Stimulated activated CD8-positive, alpha-beta memory T cell treated with anti-CD3 and anti-CD28 coated beads, Interleukin-15, amount 100 ng/mL, for 48 hours (primary cell): ENCODE data around the gene ETF1.
"Not testable (repeated sequence)": the region's sequence is repeated elsewhere in the genome, so short reads cannot be mapped to it uniquely, and the experiment has no call there.

ENCODE experiments used
- DNase-seq, 2 donors: peaks; one replicate each; pipeline ENCODE4 v3.0.0-alpha.2; 2020; ENCODE audit warnings: low read depth in 2 of 2

Gene ETF1

DNA sequence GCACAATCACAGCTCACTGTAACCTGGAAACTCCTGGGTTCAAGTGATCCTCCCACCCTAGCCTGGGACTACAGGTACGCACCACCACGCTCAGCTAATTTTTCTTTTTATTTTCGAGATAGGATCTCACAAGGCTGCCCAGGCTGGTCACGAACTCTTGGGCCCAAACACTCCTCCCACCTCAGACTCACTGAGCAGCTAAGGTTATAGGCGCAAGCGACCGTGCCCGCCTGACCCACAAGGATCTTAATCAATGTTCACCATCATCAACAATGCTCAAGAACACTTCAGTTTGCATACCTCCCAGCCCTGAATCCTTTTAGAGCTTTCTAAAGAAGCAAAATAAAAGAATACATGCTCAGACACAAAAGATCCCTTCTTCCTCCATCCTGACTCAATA is 13.2 kb downstream of the ETF1 start:
- DNase-seq = no peak

DNA sequence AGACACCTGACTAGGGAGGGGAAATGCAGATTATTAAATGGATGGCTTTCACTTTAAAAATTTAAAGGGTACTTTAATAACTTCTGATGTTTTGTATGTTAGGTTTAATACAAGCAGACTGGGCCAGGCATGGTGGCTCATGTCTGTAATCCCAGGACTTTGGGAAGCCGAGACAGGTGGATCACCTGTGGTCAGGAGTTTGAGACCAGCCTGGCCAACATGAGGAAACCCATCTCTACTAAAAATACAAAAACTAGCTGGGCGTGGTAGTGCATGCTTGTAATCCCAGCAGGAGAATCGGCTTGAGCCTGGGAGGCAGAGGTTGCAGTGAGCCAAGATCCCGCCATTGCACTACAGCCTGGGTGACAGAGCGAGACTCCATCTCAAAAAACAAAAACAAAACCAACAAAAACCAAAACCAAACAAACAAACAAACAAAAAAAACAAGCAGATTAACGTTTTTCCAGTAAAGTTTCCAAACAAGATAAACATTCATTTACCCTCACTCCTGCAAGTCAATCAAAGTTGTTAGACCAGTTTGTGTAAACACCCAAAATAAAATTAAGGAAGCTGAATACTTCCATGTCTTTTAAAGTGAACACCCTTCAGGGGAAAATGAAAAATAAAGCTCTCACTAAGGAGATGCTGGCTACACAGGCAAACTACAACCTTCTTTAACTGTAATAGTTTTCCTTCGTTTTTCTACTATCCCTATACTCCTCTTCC is 14.1 kb downstream of the ETF1 start:
- no peak for DNase-seq

DNA sequence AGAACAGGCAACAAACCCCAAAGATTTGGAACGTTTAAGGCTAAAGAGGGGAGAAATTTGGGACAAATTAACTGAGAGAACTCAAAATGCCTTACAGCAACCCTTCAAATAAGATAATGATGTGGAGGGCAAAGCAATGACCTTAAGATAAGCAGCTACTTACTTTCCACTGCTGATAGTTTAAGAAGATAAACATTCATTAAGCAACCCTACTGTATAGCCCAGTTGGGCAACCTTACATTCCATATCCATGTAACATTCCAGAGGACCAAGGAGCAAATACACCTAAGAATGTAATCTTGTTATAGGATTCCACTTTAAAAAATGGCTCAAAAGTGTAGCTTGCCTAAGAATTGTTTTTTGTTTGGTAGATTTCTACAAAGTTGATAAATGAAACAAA is 14.8 kb downstream of the ETF1 start:
- no peak for DNase-seq

DNA sequence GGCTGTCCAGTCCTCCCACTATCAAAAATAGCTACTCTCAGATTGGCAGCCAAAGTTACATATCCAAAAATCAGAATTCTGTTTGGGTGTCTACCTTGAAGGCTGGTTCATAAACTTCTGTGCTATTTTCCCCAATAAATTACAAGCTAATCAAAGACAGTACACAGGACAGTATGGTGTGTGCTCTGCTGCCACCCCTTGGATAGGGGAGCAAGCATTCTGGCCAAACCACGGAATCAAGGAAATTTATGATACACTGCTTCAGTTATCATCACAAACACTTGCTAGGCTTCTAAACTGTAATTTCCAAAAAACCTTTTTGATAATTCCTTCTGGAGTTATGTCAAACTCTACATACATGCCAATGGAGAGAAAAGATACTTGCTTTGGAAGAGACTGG is 15.9 kb downstream of the ETF1 start:
- DNase-seq = no peak

DNA sequence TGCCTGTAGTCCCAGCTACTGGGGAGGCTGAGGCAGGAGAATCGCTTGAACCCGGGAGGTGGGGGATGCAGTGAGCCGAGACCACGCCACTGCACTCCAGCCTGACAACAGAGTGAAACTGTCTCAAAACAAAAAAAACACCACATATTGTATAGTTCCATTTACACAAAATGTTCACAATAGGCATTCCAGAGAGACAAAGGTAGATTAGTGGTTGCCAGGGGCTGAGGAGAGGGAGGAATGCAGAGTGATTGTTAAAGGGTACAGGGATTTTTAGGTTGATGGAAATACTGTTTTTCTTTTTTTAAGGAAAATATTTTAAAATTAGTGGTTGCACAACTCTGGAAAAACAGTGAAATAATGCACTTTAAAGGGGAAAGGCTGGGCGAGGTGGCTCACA is 19.6 kb downstream of the ETF1 start:
- DNase-seq = no peak

DNA sequence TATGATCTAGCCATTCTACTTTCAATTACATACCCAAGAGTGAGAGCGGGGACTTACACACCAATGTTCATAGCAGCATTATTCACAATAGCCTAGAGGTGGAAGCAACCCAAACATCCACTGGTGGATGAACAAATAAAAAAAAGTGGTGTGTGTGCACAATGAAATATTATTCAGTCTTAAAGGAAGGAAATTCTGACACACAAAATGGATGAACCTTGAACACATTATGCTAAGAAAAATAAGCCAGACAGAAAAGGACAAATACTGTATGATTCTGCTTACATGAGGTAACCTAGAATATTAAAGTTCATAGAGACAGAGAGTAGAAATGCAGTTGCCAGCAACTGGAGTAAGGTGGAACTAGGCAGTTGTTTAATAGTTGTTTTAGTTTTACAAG is 22.1 kb downstream of the ETF1 start:
- DNase-seq = no peak

DNA sequence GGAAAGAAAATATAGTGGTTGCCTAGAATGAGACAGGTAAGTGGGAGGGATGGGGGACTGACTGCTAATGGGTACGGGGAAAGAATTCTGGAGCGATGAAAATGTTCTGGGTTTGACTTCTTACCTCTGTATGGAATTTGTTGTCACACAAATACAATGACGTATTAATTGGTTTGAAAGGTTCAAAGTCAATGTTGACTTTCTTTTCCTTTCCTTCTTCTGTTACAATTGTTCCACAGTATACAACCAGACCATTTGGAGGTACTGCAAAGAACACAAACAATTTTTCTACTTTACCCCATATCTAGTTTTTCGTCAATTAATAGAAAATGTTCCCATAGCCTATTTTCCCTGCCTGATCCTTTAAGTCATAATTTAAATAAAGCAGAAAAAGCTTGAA is 25.6 kb downstream of the ETF1 start:
- DNase-seq = no peak

DNA sequence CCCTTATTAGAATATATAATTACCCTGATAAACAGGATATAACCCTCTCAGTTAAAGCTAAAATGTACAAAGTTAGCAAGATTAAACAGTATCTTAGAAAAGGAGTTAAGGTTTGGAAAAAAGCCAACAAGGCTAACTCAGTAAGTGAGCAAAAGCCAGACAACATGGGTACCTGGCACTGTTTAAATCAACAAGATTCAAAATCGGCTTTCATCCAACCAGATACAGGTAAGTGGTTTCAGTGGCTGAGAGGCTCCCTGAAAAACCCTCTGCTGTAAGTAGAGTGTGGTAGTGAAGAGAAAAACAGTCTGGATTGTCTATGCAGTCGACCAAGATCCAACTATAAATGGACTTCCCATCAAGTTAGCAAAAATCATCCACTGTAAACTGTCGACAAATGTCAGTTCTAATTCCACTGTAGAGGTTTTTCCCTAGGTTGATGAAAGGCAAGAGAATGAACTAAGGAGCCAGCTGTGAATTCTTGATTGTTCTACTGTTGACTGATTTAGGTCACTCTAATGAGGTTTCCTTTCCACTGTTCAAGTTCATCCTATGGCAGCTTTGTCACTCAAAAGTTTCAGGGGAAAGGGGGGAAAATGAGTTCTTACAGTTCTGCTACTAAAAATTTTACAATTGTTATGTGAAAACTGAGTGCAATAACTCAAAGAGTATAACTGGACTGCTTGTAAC is 27.3 kb downstream of the ETF1 start:
- no peak for DNase-seq

DNA sequence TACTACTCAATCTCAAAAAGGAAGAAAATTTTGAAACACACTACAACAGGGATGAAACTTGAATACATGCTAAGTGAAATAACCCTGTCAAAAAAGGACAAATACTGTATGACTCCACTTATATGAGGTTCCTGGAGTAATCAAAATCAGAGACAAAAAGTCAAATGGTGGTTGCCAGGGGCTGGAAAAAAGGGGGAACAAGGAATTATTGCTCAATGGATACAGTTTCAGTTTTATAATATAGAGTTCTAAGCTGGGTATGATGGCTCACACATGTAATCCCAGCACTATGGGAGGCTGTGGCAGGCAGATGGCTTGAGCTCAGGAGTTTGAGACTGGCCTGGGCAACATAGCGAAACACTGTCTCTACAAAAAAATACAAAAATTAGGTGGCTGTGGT is 29.0 kb downstream of the ETF1 start:
- no peak for DNase-seq

DNA sequence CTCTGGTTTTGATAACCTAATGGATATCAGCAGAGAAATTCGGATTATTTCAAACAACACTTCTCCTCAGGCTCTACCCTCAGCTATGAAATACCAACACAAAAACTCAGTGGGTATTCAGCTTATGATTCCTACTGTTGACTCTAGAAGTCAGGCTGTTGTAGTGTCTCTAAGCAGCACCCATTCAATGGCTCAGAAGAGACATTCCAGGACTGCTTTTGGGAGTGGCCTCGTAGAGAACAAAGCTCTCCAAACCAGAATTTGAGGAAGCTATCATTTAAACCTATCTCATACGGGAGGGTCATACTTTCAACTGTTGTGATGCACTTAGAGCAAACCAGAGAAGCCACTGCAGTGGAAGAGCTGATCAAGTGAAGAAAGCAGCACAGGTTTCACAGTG is 34.1 kb downstream of the ETF1 start:
- DNase-seq = no peak

DNA sequence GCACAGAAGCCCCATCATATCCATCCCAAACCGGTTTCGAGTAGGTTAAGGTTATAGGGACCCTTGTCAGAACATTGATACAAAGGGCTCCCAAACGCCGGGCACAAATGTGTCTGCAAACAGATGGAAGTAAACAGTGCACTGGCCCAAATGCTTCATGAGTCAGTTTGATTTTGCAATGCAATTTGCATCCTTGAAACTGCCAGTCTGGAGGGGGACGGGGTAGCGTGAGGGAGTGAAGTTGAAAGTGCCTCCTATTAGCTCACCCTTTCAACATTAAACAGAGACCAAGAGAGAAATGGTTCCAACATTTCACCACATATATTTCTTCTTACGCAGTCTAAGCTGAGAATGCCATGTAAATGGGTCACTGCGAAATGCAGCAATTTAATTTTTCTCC is 35.6 kb downstream of the ETF1 start:
- DNase-seq = not testable (repeated sequence)

DNA sequence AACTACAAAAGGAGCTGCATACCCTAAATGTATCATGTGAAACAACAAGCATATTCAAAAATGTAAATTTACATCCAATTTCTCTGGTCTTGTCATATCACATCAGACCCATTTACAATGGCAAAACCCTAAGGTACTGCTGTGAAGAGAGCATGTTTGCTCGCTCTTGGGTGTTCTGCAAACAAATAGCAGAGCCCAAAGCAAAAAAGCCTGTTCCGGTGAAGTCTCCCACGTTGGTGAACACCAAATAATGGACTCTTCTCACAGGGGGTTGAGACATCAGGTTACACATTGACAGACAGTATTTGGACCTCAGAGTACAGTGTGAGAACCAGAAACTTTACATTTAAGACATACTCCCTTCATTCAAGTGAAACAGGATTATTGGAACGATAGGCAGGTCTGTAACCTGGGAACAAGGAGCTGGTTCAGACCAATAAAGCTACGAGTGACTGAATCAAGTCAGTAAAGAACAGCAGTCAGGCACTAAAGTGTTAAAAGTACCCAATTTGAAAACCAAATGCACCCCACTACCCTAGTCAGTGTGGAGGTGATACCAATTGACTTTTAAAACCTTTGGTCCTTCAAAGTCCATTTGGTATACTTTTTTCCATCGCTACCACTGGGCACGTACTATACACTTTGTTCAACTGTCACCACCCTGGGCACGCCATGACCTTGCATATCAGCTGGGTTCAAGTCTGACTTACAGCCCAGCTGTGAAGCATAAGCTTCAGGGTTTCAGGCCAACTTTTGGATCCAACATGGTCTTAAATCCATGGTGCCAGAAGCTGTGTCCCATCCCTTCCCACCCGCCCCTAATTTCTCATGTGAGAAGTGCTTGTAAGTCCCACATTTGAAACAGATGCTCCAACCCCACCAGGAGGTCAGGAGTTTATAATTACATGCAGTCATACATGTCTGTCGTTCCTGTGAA is 36.4 kb downstream of the ETF1 start:
- no peak for DNase-seq

DNA sequence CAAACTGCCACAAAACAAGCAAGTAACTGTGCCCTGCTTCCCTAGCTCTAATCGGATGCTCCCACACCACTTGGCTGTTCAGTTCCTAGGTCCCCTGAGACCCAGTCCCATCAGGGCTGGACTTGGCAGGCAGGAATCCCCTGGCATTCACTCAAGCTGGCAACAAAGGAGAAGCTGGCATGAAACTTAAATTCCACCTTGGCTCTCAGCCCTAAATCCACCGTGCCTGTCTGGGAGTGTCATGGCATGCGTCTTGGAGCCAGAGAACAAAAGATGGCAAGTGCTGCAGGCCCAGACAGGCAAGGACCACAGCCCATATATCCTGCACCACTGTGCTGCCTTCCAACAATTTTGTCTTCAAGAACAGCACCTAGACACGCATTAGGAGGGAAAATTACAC is 38.2 kb downstream of the ETF1 start:
- DNase-seq = no peak

DNA sequence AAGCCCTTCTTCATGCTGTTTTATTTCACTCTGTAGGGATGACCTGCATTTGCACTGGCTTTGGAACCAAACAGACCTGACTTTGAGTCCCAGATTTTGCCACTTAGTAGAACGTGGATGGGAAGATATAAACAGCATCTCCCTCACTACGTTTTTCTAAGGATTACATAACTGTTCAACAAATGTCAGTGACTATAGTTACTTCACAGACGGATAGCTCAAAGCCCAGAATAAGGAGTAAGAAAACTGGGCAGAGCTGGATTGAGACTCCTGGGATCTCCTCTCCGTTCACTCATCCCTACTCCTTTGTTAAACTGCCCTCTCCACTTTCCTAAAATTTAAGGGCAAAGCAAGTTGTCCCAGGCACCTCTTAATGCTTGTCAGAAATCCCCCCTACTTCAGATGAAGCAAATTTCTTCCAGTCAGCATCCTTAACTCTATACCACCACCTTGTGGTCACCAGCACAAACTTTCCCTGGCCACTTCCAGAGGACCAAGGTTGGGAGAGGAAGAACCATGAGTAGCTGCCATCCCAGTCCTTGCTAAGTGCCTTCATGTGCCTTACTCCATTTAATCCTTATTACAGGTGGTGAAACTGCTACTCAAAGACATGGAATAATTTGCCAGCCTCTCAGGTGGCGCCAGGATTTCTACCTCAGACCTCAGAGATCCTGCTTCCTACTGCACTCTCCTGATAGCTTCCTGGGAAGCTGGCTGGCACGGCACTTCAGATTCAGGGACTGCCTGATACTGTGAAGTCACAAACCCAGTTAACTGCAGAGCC is 39.4 kb downstream of the ETF1 start:
- no peak for DNase-seq

DNA sequence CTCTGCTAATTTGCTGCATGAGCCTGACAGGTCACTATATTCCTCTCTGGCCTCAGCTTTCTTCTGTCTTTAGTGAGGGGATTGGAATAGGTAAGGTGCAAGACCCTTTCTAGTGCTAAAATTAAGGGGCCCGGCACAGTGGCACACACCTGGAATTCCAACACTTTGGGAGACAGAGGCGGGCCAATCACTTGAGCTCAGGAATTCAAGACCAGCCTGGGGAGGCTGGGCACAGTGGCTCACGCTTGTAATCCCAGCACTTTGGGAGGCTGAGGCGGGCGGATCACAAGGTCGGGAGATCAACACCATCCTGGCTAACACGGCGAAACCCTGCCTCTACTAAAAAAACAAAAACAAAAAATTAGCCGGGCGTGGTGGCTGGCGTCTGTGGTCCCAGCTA is 40.5 kb downstream of the ETF1 start:
- DNase-seq = no peak

DNA sequence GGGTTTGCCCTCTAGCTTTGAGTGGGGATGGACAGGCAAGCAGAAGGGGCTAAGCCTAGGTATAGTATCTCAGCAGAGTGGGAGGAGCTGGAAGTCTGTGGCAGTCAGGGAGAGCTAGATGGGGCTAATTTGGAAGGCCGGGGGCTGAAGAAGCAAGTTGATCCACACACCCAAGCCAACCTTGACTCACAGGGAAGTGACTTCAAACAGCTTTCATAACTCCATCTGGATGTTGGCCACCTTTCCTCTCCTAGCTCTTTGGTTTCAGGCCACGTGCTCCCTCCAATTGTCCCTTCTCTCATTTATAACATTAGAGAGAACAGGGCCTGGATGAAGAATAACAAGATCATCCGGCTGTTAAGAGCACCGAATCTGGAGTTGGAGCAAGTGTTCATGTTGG is 40.9 kb downstream of the ETF1 start:
- no peak for DNase-seq

DNA sequence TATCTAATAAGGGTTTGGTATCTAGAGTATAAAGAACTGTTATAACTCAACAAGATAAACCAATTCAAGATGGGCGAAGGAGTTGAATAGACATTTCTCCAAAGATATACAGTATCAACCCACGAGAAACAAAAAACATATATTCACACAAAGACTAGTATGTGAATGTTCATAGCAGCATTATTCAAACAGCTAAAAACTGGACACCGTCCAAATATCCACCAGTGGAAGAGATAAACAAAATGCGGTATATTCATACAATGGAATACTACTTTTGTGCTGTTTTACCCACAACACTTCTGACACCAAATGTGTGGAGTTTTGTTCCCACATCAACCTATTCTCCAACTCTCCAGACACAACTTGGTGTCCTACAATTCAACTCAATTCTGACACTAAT is 44.7 kb downstream of the ETF1 start:
- no peak for DNase-seq

DNA sequence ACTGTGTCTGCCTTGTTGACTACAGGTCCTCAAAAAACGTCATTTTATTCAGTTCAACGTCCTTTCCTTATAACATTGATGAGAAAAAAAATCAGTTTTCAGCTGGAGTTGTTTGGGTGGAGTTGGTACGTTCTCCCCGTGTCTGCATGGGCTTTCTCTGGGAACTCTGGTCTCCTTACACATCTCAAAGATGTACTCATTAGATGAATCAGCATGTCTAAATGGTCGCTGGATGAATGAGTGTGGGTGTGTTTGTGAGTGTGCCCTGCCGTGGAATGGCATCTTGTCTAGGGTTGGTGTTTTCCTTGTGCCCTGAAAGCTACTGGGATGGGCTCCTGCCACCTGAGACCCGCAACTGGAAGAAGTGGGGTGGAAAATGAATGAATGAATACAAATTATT is 47.7 kb downstream of the ETF1 start:
- no peak for DNase-seq

DNA sequence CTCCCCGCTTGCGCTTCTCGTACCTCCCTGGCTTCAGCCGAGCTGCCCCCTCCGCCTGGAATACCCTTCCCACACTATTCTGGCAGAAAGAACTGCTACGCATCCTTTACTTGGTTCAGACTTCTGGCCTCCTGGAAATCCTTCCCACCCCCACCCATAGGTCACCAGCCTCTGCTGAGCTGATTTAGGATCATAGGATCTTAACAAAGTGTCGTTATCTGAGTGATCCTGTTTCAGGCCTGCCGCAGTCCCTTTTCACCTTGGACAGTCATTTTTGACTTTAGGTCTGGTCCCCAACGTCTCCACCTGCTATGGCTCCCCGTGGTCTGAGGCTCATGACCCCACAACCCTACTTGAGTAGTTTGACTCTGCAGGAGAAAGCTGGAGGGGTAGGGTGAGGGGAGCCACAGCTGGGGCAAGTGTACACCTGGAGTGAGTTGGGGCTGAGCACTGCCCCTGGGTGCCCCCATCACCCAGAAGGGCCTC is 50.4 kb downstream of the ETF1 start:
- DNase-seq = no peak

DNA sequence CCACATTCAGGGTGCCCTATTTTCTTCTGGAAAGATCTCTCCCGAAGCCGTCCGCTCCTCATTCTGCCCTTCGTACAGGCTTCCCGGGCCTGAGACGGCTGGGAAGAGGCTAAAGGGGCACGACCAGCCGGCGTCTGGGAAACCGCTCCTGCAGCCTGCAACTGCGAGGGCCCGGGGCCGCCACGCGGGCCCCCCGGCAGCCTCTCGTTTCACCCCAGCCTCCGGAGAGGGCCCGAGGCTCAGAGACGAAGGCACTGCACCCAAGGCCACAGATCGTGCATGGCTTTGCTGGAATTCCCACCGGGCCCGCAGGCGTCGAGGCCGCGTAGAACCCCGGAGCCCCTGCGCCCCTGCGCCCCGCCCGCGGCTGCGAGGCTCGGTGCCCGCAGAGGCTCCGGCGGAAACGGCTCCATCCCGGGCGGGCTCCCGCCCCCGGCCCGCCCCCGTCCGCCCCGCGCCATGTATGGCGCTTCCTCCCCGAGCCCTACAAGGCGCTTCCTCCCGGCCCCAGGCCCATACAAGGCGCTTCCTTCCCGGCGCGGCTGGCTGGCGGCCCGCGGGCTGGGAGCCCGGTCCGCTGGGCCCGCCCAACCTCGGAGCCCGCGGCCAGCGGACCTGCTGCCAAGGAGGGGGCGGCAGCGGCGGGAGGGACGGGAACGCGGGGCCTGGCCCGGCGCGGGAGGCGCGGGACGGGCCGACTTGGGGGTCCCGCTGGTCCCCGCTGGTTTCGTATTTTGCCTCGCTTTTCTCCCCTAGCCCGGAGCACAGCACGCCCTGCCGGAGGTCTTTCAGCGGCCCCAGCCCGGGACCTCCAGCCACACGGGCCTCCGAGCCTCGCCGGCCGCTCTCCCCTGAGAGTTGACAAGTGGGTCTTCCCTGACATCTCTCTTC is 51.1 kb downstream of the ETF1 start:
- DNase-seq = peak; percentile 72 to 73

DNA sequence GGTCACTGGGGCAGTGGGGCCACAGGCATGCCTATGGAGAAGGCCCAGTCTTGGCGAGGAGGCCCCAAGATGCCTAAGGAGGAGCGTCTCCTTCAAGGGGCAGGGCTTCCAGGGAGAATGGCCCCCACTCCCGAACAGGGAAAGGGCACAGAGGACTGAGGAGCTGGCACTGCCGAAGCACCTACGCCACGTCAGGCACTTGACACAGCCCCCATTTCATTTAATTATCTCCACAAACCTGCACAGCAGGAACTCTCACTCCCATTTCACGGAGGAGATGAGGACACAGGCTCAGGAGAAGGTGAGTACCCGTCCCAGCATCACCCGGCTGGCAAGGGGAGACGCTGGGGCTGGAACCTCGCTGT is 51.8 kb downstream of the ETF1 start:
- DNase-seq = no peak
